SK-N-SH treated with all-trans-retinoic acid at 6 μM for 48 hours (cell line): ENCODE results near the gene KLF2.

Experiments used
- SNAI2 ChIP-seq: fragments of 250-450 bp; sonication (Bioruptor Pico); IDR thresholded peaks from 2 replicates; pipeline ENCODE4 v1.5.0; 2020; ENCODE audit warnings: mild to moderate bottlenecking, moderate library complexity
- ZNF565 ChIP-seq: fragments of 450-650 bp; formaldehyde crosslinking; conservative IDR thresholded peaks from 2 replicates; pipeline ENCODE4 v1.5.0; 2020; ENCODE audit warnings: low read depth, mild to moderate bottlenecking, moderate library complexity
- TF ChIP-seq, protein P1 (sequence below): fragments of 250-450 bp; sonication (Bioruptor Pico); IDR thresholded peaks from 2 replicates; pipeline ENCODE4 v1.8.0; 2020; ENCODE audit warnings: mild to moderate bottlenecking, moderate library complexity, borderline replicate concordance
- TF ChIP-seq, protein P2 (sequence below): fragments of 250-450 bp; sonication (Bioruptor Pico); IDR thresholded peaks from 2 replicates; pipeline ENCODE4 v1.5.0; 2020; ENCODE audit warnings: mild to moderate bottlenecking, moderate library complexity

DNA sequence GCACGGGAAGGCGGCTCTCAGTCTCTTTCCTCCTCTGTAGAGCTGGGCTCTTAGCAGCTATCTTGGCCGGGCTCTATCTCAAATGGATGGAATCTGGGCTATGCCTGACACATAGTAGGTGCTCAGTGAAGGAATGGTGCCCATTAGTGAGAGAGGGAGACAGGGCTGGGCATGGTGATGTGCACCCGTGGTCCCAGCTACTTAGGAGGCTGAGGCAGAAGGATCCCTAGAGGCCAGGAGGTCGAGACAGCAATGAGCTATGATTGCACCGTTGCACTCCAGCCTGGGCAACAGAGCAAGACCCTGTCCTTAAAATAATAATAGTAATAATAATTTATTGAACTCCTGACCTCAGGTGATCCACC lies 14.7 kb downstream of the KLF2 start:
- TF ChIP-seq, protein P1, sequence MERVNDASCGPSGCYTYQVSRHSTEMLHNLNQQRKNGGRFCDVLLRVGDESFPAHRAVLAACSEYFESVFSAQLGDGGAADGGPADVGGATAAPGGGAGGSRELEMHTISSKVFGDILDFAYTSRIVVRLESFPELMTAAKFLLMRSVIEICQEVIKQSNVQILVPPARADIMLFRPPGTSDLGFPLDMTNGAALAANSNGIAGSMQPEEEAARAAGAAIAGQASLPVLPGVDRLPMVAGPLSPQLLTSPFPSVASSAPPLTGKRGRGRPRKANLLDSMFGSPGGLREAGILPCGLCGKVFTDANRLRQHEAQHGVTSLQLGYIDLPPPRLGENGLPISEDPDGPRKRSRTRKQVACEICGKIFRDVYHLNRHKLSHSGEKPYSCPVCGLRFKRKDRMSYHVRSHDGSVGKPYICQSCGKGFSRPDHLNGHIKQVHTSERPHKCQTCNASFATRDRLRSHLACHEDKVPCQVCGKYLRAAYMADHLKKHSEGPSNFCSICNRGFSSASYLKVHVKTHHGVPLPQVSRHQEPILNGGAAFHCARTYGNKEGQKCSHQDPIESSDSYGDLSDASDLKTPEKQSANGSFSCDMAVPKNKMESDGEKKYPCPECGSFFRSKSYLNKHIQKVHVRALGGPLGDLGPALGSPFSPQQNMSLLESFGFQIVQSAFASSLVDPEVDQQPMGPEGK = no peak
- TF ChIP-seq ZNF565 (CRISPR knock-in tag) (no peak), SNAI2 (CRISPR knock-in tag) (no peak)
- TF ChIP-seq, protein P2, sequence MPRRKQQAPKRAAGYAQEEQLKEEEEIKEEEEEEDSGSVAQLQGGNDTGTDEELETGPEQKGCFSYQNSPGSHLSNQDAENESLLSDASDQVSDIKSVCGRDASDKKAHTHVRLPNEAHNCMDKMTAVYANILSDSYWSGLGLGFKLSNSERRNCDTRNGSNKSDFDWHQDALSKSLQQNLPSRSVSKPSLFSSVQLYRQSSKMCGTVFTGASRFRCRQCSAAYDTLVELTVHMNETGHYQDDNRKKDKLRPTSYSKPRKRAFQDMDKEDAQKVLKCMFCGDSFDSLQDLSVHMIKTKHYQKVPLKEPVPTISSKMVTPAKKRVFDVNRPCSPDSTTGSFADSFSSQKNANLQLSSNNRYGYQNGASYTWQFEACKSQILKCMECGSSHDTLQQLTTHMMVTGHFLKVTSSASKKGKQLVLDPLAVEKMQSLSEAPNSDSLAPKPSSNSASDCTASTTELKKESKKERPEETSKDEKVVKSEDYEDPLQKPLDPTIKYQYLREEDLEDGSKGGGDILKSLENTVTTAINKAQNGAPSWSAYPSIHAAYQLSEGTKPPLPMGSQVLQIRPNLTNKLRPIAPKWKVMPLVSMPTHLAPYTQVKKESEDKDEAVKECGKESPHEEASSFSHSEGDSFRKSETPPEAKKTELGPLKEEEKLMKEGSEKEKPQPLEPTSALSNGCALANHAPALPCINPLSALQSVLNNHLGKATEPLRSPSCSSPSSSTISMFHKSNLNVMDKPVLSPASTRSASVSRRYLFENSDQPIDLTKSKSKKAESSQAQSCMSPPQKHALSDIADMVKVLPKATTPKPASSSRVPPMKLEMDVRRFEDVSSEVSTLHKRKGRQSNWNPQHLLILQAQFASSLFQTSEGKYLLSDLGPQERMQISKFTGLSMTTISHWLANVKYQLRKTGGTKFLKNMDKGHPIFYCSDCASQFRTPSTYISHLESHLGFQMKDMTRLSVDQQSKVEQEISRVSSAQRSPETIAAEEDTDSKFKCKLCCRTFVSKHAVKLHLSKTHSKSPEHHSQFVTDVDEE (CRISPR knock-in tag) = no peak
